Uterus (tissue), 4 donors: ENCODE data around the gene ZNF587. TPM values are rescaled to one million over a fixed set of nuclear protein-coding genes. Genes with fewer than 3 reads are reported as not detected.
"Not testable (repeated sequence)": the region's sequence is repeated elsewhere in the genome, so short reads cannot be mapped to it uniquely, and the experiment has no call there.

Source experiments
- DNase-seq, 2 donors: peaks; one replicate each; pipeline ENCODE4 v3.0.0-alpha.2; 2019 to 2020
- H3K27ac ChIP-seq, 2 donors: fragments of 200-600 bp; sonication (generic); 1 replicate in 1 of 2; 2 replicates in 1 of 2; pipeline ENCODE4 v1.5.1; 2016 to 2018
- H3K27me3 ChIP-seq, 2 donors: fragments of 200-600 bp; sonication (generic); one replicate each; pipeline ENCODE4 v1.5.1; 2018 to 2019; ENCODE audit warnings: control low read depth in 1 of 2
- H3K36me3 ChIP-seq, 2 donors: fragments of 200-600 bp; sonication (generic); one replicate each; pipeline ENCODE4 v1.5.1; 2019; ENCODE audit warnings: control low read depth in 1 of 2
- H3K4me1 ChIP-seq, 2 donors: fragments of 200-600 bp; sonication (generic); one replicate each; pipeline ENCODE4 v1.5.1; 2018 to 2019; ENCODE audit warnings: control low read depth in 1 of 2
- H3K4me3 ChIP-seq, 2 donors: fragments of 200-600 bp; sonication (generic); 1 replicate in 1 of 2; 2 replicates in 1 of 2; pipeline ENCODE4 v1.5.1; 2018 to 2019; ENCODE audit warnings: mild to moderate bottlenecking in 1 of 2
- H3K9me3 ChIP-seq, 2 donors: fragments of 200-600 bp; sonication (generic); one replicate each; pipeline ENCODE4 v1.5.1; 2019; ENCODE audit warnings: control low read depth in 1 of 2
- POLR2A ChIP-seq, 2 donors: fragments of 450-650 bp; IDR thresholded peaks; one replicate each; pipeline ENCODE4 v1.6.1; 2016; ENCODE audit warnings: antibody characterized with exemption in 2 of 2, mild to moderate bottlenecking in 1 of 2, moderate library complexity in 1 of 2
- intact Hi-C: fragments of 100-400 bp; cut with DNase I; formaldehyde crosslinking; loops from one replicate; pipeline ENCODE4 v1.15.1; 2023; ENCODE audit warnings: low total_unique reads
- total RNA-seq, 4 donors: library from RNA; depleted of rRNA in 3 of 4; stranded (reverse); fragments of >200 nt in 3 of 4; gene quantifications; one replicate each; pipeline versions ENCODE4 v1.1.0 to v1.2.4, GENCODE V29; 2014 to 2023
- TF ChIP-seq, protein P1 (sequence below), 4 experiments: fragments of 200-600 bp in 2 of 4; fragments of 450-650 bp in 2 of 4; sonication (generic) in 2 of 4; IDR thresholded peaks; one replicate each; pipeline ENCODE4 v1.5.1; 2016 to 2019; ENCODE audit warnings: antibody characterized with exemption in 4 of 4, mild to moderate bottlenecking in 2 of 4, moderate library complexity in 1 of 4
- donor health status: DM: yes; HTN: yes; CAD: no.

Gene ZNF587
- total RNA-seq, 4 donors from 2014 or later: 21.3 to 80.0 (median 39.6) TPM

DNA sequence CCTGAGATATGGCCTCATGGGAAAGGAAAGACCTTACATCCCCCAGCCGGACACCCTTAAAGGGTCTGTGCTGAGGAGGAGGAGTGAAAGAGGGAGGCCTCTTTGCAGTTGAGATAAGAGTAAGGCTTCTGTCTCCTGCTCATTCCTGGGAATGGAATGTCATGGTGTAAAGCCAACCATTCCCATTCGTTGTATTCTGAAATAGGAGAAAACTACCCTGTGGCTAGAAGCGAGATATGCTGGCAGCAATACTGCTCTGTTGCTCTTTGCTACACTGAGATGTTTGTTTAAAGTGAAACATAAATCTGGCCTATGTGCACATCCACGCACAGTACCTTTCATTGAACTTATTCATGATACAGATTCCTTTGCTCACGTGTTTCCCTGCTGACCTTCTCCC, 20.3 kb upstream of the ZNF587 start:
- no peak overlapping the region for H3K27ac ChIP-seq
- DNase-seq: no peak
- H3K9me3 ChIP-seq: no peaks in the 10 kb centered on the region
- TF ChIP-seq, protein P1, sequence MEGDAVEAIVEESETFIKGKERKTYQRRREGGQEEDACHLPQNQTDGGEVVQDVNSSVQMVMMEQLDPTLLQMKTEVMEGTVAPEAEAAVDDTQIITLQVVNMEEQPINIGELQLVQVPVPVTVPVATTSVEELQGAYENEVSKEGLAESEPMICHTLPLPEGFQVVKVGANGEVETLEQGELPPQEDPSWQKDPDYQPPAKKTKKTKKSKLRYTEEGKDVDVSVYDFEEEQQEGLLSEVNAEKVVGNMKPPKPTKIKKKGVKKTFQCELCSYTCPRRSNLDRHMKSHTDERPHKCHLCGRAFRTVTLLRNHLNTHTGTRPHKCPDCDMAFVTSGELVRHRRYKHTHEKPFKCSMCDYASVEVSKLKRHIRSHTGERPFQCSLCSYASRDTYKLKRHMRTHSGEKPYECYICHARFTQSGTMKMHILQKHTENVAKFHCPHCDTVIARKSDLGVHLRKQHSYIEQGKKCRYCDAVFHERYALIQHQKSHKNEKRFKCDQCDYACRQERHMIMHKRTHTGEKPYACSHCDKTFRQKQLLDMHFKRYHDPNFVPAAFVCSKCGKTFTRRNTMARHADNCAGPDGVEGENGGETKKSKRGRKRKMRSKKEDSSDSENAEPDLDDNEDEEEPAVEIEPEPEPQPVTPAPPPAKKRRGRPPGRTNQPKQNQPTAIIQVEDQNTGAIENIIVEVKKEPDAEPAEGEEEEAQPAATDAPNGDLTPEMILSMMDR (IDR thresholded peaks at IDR 0.05): no peak
- TF ChIP-seq POLR2A (IDR thresholded peaks at IDR 0.05): no peak
- H3K4me3 ChIP-seq: no peak overlapping the region
- intact Hi-C loops: no loop called here
- H3K27me3 ChIP-seq: no peaks in the 10 kb centered on the region
- H3K36me3 ChIP-seq: no peaks in the 10 kb centered on the region
- H3K4me1 ChIP-seq: peaks cover 0 to 4% of the 10 kb centered on the region in 2 donors

DNA sequence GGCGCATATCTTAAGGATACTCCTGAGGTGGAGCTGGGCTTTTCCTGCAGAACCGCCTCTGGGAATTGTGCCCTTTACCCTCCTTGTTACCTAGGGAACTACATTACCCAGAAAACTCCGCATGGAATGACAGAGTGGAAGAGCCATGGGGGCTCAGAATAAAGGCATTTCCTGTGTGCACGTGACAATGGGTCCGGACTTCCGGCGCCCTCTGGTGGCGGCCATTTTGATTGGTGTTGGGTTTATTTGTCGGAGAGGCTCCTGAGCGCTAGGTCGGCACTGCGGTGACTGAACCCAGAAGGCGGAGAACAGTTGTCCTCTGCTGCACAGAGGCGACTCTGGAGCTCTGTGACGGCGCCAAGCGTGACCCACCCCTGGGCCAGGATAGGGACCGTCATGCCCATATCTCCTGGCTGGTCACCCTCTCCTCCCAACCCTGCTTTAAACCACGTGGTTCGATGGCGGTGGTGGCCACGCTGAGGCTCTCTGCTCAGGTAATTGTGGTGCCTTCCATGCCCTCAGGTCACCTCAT, 19.5 kb upstream of the ZNF587 start, which contains the start of gene ZNF587B:
Gene ZNF587B (plus strand): TSS at position 229 of the 532 bp plus-strand sequence. CDS start 230 bp downstream, at position 459.
- peak within 1 kb of the TSS; percentile 28 to 35 for H3K4me3 ChIP-seq
- intact Hi-C loops: no loop called here
- no peak within 1 kb of the TSS for H3K27ac ChIP-seq
- H3K4me1 ChIP-seq: peaks cover 0 to 4% of the 10 kb centered on the region in 2 donors
- TF ChIP-seq POLR2A (IDR thresholded peaks at IDR 0.05): no peak
- TF ChIP-seq, protein P1 (IDR thresholded peaks at IDR 0.05): no peak
- DNase-seq: peak; percentile 48 to 63
- no peaks in the 10 kb centered on the region for H3K9me3 ChIP-seq
- H3K36me3 ChIP-seq: no peaks in the 10 kb centered on the region
- no peaks in the 10 kb centered on the region for H3K27me3 ChIP-seq

DNA sequence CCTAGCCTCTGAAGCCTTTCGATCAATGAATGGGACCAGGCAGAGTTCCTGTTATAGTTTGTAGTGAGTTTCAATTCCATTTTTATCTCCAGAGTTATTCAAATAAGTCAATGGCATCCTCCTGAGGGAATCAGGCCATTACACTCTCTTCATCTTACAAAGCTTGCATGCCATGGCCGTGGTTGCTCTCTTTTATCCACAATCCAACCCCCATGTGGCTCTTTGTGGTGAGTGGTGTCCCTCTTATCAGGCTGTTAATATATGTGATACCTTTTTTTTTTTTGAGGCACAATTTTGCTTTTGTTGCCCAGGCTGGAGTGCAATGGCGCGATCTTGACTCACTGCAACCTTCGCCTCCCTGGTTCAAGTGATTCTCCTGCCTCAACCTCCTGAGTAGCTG, 12.7 kb upstream of the ZNF587 start:
- intact Hi-C loops, H3K4me3 ChIP-seq, H3K27me3 ChIP-seq, DNase-seq, H3K27ac ChIP-seq, H3K36me3 ChIP-seq, H3K9me3 ChIP-seq, H3K4me1 ChIP-seq: not testable (repeated sequence)

DNA sequence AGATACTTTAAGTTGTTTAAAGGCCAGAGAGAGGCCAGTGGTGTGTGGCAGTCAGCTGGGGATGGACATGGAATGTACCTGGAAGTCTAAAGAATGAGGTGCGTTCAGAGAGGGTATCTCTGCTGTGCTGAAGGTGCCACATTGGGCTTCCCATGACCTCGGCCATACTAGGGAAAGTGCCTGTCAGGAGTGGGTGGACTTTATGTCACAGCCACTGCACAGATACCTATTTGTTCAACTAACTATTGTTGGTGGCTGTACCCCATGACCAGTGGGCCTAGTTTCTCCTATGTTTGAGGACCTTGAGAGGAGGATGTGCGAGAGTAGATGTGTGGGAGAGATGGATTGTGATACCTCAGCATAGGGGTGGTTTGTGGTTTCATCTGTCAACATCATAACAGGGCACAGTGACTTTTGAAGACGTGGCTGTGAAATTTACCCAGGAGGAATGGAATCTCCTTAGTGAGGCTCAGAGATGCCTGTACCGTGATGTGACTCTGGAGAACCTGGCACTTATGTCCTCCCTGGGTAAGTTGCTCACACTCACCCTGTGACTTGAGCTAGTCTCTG, 11.0 kb upstream of the ZNF587 start:
- not testable (repeated sequence) for H3K9me3 ChIP-seq

DNA sequence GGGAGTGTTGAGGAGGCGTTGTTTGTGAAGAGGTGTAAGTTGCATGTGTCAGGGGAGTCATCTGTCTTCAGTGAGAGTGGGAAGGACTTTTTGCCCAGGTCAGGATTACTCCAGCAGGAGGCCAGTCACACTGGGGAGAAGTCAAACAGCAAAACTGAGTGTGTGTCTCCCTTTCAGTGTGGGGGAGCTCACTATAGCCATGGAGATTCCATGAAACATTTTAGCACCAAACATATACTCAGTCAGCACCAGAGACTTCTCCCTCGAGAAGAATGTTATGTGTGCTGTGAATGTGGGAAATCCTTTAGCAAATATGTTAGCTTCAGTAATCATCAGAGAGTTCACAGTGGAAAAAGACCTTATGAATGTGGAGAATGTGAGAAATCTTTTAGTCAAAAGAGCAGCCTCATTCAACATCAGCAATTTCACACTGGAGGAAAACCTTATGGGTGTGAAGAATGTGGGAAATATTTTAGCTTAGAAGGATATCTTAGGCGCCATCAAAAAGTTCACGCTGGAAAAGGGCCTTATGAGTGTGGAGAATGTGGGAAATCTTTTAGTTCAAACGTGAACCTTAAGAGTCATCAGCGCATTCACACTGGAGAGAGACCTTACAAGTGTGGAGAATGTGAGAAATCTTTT, 8.4 kb upstream of the ZNF587 start:
- Histone ChIP-seq H3K9me3 (no peaks in the 10 kb centered on the region), H3K4me3 (no peak overlapping the region), H3K27ac (no peak overlapping the region), H3K4me1 (no peaks in the 10 kb centered on the region), H3K27me3 (no peaks in the 10 kb centered on the region), H3K36me3 (no peaks in the 10 kb centered on the region)
- DNase-seq: no peak
- TF ChIP-seq, protein P1 (IDR thresholded peaks at IDR 0.05): no peak
- TF ChIP-seq POLR2A (IDR thresholded peaks at IDR 0.05): no peak
- intact Hi-C loops: no loop called here

More for the DNA sequence above, 11.0 kb upstream of the ZNF587 start:
- H3K27ac ChIP-seq, H3K4me1 ChIP-seq, intact Hi-C loops, H3K36me3 ChIP-seq, H3K4me3 ChIP-seq, H3K27me3 ChIP-seq, DNase-seq: not testable (repeated sequence)

DNA sequence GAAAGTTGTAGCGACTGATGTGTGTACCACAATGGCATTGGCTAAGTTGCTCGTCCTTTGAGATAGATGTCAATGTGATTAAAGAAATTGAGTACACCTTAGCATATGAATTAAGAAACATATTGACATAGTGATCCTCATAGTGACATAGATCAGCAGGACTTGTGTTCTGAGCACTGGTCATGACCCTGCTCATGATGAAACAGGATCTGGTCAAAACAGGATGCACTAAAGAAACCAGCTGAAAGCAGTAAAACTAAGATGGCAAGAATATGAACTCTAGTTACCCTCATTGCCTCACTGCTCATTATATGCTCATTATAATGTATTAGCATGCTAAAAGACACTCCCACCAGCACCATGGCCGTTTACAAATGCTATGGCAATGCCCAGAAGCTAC, 2.5 kb upstream of the ZNF587 start:
- intact Hi-C loops, H3K27me3 ChIP-seq, H3K4me1 ChIP-seq, H3K4me3 ChIP-seq, DNase-seq, H3K9me3 ChIP-seq, H3K36me3 ChIP-seq, H3K27ac ChIP-seq: not testable (repeated sequence)

DNA sequence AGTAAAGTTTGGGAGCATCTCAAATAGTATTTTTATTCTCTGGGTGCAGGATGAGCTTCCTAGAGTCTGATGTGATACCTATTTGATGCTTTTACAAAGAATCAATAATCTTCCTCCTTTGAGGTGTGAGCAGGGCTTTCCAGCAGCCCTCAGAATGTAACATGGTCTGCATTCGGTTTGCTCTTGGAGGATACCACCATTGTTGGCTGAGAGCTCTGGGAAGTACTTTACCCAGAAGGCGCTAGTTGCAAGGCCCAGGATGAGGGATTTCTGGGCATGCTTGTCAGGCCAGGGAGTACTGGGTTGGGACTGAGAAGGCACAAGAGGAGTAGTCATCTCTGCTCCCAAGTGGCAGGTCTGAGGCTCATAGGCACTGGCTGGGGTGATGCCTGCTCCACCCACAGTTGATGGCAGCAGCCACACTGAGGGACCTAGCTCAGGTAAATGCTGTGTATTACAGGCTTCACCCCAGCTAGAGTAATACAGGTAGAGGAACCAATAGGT, 445 bp upstream of the ZNF587 start:
- H3K27me3 ChIP-seq, H3K27ac ChIP-seq, H3K36me3 ChIP-seq, H3K4me1 ChIP-seq, DNase-seq, H3K9me3 ChIP-seq, intact Hi-C loops: not testable (repeated sequence)
- H3K4me3 ChIP-seq: peak overlapping the region in 1 of 2 donors; percentile 52
